ENCODE results near the gene F11R. TPM values are rescaled to one million over a fixed set of nuclear protein-coding genes. Genes with fewer than 3 reads are reported as not detected.

F11R gene
- total RNA-seq, 4 donors from 2014 or later: 68.4 to 125 (median 97.5) TPM

DNA sequence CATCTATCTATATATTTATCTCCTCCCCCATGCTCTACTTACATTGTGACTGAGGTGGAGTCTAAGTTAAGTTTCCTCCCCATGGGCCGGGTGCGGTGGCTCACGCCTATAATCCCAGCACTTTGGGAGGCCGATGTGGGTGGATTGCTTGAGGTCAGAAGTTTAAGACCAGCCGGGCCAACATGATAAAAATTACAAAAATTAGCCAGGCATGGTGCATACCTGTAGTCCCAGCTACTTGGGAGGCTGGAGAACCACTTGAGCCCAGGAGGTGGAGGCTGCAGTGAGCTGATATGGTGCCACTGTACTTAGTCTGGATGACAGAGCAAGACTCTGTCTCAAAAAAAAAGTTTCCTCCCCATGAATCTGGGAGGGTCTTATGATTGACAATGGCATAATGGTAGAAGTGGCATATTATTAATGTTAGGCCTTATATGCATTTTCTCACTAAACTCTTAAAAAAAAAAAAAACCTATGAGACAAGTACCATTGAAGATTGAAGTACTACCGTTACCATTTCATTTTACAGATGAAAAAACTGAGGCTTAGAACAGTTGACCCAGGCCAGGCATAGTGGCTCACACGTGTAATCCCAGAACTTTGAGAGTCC, 11.2 kb downstream of the F11R start:
- TF ChIP-seq POLR2A (IDR thresholded peaks at IDR 0.05): no peak
- TF ChIP-seq, protein P1, sequence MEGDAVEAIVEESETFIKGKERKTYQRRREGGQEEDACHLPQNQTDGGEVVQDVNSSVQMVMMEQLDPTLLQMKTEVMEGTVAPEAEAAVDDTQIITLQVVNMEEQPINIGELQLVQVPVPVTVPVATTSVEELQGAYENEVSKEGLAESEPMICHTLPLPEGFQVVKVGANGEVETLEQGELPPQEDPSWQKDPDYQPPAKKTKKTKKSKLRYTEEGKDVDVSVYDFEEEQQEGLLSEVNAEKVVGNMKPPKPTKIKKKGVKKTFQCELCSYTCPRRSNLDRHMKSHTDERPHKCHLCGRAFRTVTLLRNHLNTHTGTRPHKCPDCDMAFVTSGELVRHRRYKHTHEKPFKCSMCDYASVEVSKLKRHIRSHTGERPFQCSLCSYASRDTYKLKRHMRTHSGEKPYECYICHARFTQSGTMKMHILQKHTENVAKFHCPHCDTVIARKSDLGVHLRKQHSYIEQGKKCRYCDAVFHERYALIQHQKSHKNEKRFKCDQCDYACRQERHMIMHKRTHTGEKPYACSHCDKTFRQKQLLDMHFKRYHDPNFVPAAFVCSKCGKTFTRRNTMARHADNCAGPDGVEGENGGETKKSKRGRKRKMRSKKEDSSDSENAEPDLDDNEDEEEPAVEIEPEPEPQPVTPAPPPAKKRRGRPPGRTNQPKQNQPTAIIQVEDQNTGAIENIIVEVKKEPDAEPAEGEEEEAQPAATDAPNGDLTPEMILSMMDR (IDR thresholded peaks at IDR 0.05): no peak
- intact Hi-C loops (cut with DNase I; ENCODE audit: low total_unique reads): no loop called here
- no peak overlapping the region for H3K4me3 ChIP-seq (ENCODE audit: low read depth, poor library complexity, severe bottlenecking)
- DNase-seq (ENCODE audit: low spot score in 2 of 2): no peak
- WGBS, 2 donors: 88% methylated on average over 7 of the region's 7 CpGs

DNA sequence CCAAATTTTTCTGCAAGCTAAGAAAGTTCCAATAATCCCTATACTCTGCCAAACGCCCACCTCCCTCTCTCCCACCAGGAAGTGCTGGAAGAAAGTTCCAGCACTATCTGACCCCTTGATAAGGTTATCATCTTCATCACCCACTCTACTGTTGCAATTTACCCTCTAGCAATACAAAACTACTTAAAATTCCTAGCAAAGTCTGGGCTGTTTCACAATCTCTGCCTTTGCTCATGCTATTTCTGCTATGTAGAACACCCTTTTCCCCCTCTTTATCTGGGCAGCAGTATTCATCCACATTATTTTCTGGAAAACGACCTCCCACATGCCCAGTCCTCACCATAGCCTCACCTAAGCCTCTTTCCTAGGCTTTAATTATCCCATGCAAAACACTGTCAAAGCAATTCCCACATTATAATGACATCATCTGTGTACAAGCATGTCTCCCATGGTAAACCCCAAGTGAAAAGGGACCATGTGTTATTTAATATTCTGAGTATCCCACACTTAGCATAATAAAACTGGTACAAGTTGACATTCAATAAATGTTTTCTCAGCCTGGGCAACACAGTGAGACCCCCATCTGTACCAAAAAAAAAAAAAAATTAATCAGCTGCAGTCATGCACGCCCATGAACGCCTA, 12.0 kb downstream of the F11R start:
- intact Hi-C loops (cut with DNase I; ENCODE audit: low total_unique reads): no loop called here
- no peak overlapping the region for H3K4me3 ChIP-seq (ENCODE audit: low read depth, poor library complexity, severe bottlenecking)
- TF ChIP-seq, protein P1 (IDR thresholded peaks at IDR 0.05): no peak
- no peak for TF ChIP-seq POLR2A (IDR thresholded peaks at IDR 0.05)
- WGBS, 2 donors: 65 to 67% methylated on average over 4 of the region's 4 CpGs
- no peak for DNase-seq (ENCODE audit: low spot score in 2 of 2)

DNA sequence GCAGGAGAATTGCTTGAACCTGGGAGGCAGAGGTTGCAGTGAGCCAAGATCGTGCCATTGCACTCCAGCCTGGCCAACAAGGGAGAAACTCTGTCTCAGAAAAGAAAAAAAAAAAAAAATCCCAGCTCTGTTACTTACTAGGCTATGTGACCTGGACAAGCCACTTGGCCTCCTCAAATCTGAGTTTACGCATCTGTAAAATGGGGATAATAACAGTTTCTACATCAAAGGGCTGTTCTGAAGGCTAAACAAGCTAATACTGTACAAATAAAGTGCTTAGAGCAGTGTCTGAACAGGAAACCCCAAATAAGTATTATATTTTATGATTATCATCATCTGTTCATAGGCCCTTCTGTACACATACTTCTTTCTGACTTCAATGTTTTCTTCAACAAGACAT, 13.6 kb downstream of the F11R start:
- H3K4me3 ChIP-seq (ENCODE audit: low read depth, poor library complexity, severe bottlenecking): no peak overlapping the region
- DNase-seq (ENCODE audit: low spot score in 2 of 2): no peak
- intact Hi-C loops (cut with DNase I; ENCODE audit: low total_unique reads): no loop called here
- 83 to 91% methylated on average over 2 of the region's 2 CpGs for WGBS, 2 donors
- TF ChIP-seq, protein P1 (IDR thresholded peaks at IDR 0.05): no peak
- TF ChIP-seq POLR2A (IDR thresholded peaks at IDR 0.05): no peak

DNA sequence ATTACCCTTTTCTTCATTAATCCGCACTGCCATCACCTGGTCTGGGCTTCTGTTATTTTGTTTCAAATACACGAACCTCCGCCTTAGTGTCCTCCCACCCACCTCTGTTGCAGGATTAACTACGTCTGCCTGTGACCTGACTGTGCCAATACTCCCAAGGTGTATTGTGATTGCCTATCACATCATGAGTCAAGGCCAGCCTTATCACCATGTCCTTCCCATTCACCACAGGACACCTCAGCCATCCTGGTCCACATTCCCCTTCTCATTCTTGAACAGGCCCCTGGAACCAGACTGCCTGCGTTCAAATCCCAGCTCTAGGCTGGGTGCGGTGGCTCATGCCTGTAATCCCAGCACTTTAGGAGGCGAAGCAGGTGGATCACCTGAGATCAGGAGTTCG, 14.4 kb downstream of the F11R start:
- WGBS, 2 donors: 88 to 93% methylated on average over 8 of the region's 8 CpGs
- H3K4me3 ChIP-seq (ENCODE audit: low read depth, poor library complexity, severe bottlenecking): no peak overlapping the region
- intact Hi-C loops (cut with DNase I; ENCODE audit: low total_unique reads): no loop called here
- TF ChIP-seq, protein P1 (IDR thresholded peaks at IDR 0.05): no peak
- TF ChIP-seq POLR2A (IDR thresholded peaks at IDR 0.05): no peak
- no peak for DNase-seq (ENCODE audit: low spot score in 2 of 2)

DNA sequence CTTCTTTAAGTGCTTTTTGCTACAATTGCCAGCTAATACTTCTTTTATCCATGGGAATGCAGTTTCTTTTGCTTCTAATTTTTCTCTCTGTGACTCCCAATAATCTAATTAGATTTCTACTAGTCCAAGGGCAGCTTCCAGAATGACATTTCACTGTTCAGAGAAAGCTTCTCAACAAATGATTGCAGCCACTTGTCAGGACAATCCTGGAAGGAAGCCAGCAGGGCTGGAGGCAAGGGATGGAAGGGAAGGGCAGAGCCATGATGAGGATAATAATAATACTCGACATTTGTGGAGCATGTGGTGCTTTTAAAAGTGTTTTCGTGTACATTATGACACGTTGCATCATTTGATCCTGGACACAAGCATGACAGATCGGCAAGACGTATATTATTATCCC, 19.4 kb downstream of the F11R start:
- WGBS, 2 donors: 42 to 49% methylated on average over 5 of the region's 5 CpGs
- DNase-seq (ENCODE audit: low spot score in 2 of 2): no peak
- H3K4me3 ChIP-seq (ENCODE audit: low read depth, poor library complexity, severe bottlenecking): no peak overlapping the region
- intact Hi-C loops (cut with DNase I; ENCODE audit: low total_unique reads): loop anchor here (5.0 kb wide), 1 partner anchor 96 kb away; the partner anchor contains the start of gene KLHDC9
- TF ChIP-seq, protein P1 (IDR thresholded peaks at IDR 0.05): no peak
- no peak for TF ChIP-seq POLR2A (IDR thresholded peaks at IDR 0.05)
